Measurements from ENCODE around the gene GID8. TPM values are rescaled to one million over a fixed set of nuclear protein-coding genes. Genes with fewer than 3 reads are reported as not detected.

Gene GID8
- total and polyA plus RNA-seq, 2 of the 13 experiments (the other 11 are each of a cell fraction or from before 2014, with no cell fraction given), result 39.6 to 59.8 TPM

GRCh38 chr20:62986257-62986800, 48.4 kb downstream of the GID8 start:
- intact Hi-C loops (cut with micrococcal nuclease; ENCODE audit: unreplicated experiment) (no loop called here), in situ Hi-C loops (cut with HindIII; ENCODE audit: extremely low pct_ligation_motif_present, low pct_unique_long_range_greater_than_20kb) (no loop called here)
- ChIA-PET POLR2A (no interaction called here), CTCF (ENCODE audit: low intra/inter-chr PET ratio, low total read pairs) (no interaction called here)
- Histone ChIP-seq H3K4me1 (ENCODE audit: insufficient read depth, low read length) (no peaks in the 10 kb centered on the region), H3K79me2 (ENCODE audit: insufficient read depth, low read length) (no peaks in the 10 kb centered on the region), H4K20me1 (ENCODE audit: insufficient read depth, low read length) (peaks cover 3% of the 10 kb centered on the region; the same call in 1 of the 2 replicates), H3K27ac (ENCODE audit: extremely low read length, insufficient read depth, low read length) (no peak overlapping the region), H3K9me3 (ENCODE audit: low read length) (no peaks in the 10 kb centered on the region), H2AFZ (ENCODE audit: low read length) (no peak overlapping the region), H3K36me3 (replicated peaks in 1 of 2; ENCODE audit: control insufficient read depth in 1 of 2, insufficient read depth in 2 of 2, low read length in 2 of 2) (no peaks in the 10 kb centered on the region), H3K4me2 (ENCODE audit: low read depth, low read length) (no peak overlapping the region), H3K9ac (ENCODE audit: insufficient read depth, low read depth, low read length) (no peak overlapping the region), H3K4me3 (replicated peaks in 1 of 3; ENCODE audit: insufficient read depth in 1 of 3, low read depth in 2 of 3, low read length in 3 of 3) (no peak overlapping the region), H3K27me3 (ENCODE audit: control insufficient read depth in 1 of 2, insufficient read depth in 2 of 2, low read length in 2 of 2) (peaks cover 55 to 91% of the 10 kb centered on the region in 2 experiments)
- TF ChIP-seq PLSCR1 (CRISPR knock-in tag; IDR thresholded peaks at IDR 0.05; ENCODE audit: borderline replicate concordance) (no peak), NKX3-1 (CRISPR knock-in tag; IDR thresholded peaks at IDR 0.05) (no peak), NFYB (CRISPR knock-in tag; IDR thresholded peaks at IDR 0.05) (no peak), MXD3 (CRISPR knock-in tag; IDR thresholded peaks at IDR 0.05) (no peak), KLF15 (CRISPR knock-in tag; IDR thresholded peaks at IDR 0.05; ENCODE audit: borderline replicate concordance) (no peak), FOXO1 (CRISPR knock-in tag; IDR thresholded peaks at IDR 0.05) (no peak), WIZ (CRISPR knock-in tag; IDR thresholded peaks at IDR 0.05) (no peak), ZNF24 (IDR thresholded peaks at IDR 0.05) (no peak), ZNF547 (CRISPR knock-in tag; IDR thresholded peaks at IDR 0.05) (no peak), RFXAP (CRISPR knock-in tag; IDR thresholded peaks at IDR 0.05; ENCODE audit: borderline replicate concordance) (no peak), REL (CRISPR knock-in tag; conservative IDR thresholded peaks at IDR 0.05) (no peak), CSRNP2 (CRISPR knock-in tag; conservative IDR thresholded peaks at IDR 0.05; ENCODE audit: low read depth) (no peak), ATF7-NPFF (CRISPR knock-in tag; IDR thresholded peaks at IDR 0.05; ENCODE audit: low read depth) (no peak), CREB1 (IDR thresholded peaks at IDR 0.05) (no peak), CREB1 (CRISPR knock-in tag; IDR thresholded peaks at IDR 0.05) (no peak), ZNF558 (CRISPR knock-in tag; IDR thresholded peaks at IDR 0.05; ENCODE audit: borderline replicate concordance) (no peak), ZXDC (CRISPR knock-in tag; IDR thresholded peaks at IDR 0.05) (no peak), ZNF781 (CRISPR knock-in tag; IDR thresholded peaks at IDR 0.05; ENCODE audit: borderline replicate concordance, not compliant biosample characterization) (no peak), ZBTB42 (CRISPR knock-in tag; IDR thresholded peaks at IDR 0.05) (no peak), ZNF597 (CRISPR knock-in tag; IDR thresholded peaks at IDR 0.05) (no peak)
- 23% methylated on average over 6 of the region's 6 CpGs for WGBS (ENCODE audit: low lambda C conversion rate)
- no TSS peak for BruUV-seq (replicated peaks)
- DNase-seq (ENCODE audit: low spot score) (no peak), FAIRE-seq (no peak), ATAC-seq (no peak; the same call in 2 of the 3 replicates)
